Nucleus accumbens (tissue), 56 donors: ENCODE measurements around the gene CENPP.

Experiments used
- DNase-seq, 56 donors: peaks; one replicate each; lab custom pipeline; 2025; lab: John Stamatoyannopoulos, UW

CENPP gene

GRCh38 chr9:92527832-92528521 lies 202.2 kb downstream of the CENPP start:
- DNase-seq: no peak

DNA sequence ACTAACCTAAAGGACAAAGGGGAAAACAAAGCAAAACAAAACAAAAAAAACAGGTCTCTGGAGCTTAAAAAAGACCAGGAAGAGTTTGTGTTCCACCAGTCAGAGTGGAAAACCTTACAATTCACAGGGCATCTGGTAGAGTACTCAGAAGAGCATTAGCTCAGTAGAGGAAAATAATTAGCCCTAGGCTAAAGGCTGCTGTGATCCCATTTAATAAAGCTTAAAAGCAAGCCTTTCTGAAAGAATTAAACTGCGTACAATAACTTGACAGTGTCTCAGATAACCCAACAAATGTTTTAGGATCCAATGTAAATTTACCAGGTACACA lies 202.7 kb downstream of the CENPP start:
- no peak for DNase-seq

DNA sequence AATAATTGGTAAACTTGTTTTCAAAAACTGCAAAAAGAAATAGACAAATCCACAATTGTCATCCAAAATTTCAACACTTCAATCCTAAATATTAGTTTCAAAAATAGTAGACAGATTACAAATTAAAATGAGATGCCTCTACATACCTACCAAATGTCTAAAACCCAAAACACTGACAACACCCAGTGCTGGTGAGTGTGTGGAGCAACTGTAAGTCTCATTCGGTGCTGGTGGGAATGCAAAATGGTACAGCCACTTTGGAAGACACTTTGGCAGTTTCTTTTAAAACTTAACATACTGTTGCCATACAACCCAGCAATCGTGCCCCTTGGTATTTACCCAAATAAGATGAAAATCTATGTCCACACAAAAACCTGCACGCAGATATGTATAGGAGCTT lies 203.4 kb downstream of the CENPP start:
- no peak for DNase-seq

GRCh38 chr9:92530893-92531292 lies 205.1 kb downstream of the CENPP start:
- DNase-seq: no peak

GRCh38 chr9:92534204-92534603 lies 208.5 kb downstream of the CENPP start:
- no peak for DNase-seq

DNA sequence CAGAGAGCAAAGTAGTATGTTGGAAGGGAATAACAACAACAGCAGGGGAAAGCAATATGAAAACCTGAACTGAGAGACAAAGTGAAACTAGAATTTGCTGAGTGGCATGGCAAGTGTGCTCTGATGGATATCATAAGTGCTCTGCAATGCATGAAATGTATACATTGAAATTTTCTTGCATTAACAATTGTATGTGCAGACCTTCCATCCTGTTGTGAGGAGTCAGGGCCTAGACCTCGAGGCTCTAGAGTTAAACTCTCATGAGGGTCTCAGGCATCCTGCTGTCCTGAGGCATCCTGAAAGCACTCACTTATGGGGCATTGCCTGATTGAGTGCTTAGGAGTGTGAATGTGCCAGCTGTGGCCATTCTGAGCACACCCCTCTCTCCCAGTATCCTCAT lies 208.9 kb downstream of the CENPP start:
- DNase-seq: no peak

DNA sequence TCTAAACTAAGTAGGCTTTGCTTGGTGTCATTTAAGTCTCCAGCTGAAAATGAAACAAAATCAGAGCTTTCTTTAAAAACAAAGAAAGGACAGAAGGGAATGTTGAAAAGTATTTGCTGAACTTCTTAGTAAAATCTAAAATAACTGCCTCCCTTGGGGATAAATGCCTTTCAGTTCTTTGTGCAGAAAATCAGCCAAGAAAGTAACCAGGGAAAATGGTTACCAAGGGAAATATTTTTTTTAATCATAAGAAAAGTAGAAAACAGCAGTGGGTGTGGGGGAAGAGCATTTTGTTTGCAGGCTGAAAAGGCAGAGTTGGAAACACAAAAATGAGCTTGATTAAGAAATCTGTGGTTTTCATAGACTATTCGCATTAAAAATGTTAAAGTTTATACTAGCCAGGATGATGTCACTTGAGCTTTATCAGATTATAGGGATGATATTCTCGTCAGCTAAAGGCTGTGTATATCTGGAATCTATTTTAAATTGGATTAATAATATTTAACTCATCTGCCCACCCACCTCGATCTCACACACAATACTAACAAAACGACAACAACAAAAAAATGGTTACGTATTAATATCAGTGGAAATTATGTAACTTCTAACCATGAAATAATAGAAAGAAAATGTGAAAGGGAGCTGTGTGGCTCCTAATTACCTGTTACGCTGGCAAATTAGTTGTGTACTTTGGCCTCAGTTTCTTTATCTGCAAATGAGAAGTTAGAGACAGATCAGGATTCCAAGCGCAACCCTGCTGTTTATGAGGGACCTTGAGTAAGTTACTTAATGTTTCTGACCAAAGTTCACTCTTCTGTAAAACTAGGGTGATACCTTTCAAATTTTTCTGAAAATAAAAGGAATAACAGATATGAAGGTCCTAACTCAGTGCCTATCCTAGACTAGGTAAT lies 210.4 kb downstream of the CENPP start, which contains the start of gene ECM2:
TSS of gene ECM2 (minus strand) at position 51 of the 911 bp plus-strand sequence. CDS start 13,124 bp downstream, outside the sequence.
- no peak for DNase-seq

GRCh38 chr9:92538541-92538940 lies 212.8 kb downstream of the CENPP start:
- DNase-seq: no peak

- no peak for DNase-seq
Observed at GRCh38 chr9:92543972-92544371, 218.2 kb downstream of the CENPP start.

GRCh38 chr9:92545002-92545510 lies 219.3 kb downstream of the CENPP start:
- no peak for DNase-seq

DNA sequence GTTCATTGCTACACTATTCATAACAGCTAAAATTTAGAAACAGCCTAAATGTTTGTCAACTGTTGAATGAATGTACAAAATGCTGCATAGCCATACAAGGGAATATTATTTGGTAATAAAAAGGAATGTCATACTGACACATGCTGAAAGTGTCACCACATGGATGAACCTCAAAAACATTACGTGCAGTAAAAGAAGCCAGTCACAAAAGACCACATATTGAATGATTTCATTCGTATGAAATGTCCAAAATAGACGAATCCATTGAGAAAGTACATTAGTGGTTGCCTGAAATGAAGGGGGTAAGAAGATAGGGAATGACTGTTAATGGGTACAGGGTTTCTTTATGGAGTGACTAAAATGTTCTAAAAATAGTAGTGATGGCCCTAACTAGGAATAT lies 221.6 kb downstream of the CENPP start:
- DNase-seq: no peak

GRCh38 chr9:92550765-92551164 lies 225.0 kb downstream of the CENPP start:
- DNase-seq: no peak

DNA sequence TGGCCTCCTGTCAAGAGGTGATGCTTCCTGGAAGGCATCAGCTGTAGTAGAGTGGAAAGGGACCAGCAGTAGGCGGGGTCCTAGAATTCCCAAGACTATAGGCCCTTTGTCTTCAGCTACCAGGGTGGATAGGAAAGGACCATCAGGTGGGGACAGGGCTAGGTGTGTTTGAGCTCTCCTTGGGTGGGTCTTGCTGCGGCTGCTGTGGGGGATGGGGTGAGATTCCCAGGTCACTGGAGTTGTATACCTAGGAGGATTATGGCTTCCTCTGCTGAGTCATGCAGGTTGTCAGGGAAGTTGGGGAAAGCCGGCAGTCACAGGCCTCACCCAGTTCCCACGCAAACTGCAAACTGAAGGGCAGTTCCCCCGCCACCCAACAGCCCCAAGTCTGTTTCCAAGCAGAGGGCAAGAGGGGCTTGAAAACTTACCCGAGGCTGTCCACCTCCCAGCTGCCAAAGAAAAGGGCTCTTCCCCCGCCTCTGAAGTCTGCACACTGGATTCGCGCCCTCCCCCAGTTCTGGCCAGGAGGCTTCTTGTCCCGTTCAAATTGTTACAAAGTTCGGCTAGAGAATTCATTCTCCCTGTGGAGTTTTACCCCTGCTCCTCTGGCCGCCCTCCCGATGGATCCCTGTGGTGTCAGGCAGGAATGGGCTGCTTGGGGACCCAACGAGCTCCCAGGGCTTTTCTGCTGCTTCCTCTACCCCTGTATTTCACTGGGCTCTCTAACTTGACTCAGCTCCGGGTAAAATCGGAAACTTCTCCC lies 233.0 kb downstream of the CENPP start:
- no peak for DNase-seq

GRCh38 chr9:92561374-92562330 lies 235.9 kb downstream of the CENPP start:
- no peak for DNase-seq

DNA sequence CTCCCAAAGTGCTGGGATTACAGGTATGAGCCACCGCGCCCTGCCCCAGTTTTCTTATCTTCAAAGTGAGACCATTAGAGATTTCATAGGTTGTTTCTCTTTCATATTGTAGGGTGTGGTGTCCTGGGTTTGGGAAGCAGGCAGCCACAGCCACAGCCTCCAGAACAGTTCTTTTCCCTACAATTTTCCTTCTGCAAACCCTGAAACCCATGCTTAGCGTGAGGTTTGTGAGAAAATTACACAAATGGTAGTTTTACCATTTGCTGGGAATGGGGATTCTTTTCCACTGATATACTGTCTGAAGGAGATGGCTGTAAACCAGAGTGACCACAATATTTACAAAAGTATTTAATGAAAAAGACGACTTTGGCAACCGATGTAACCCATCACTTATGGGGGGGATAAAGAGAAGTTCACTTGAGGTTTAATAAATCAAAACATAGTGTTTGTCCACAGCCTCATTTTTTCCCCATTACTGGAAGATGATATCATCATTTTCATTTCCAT lies 236.8 kb downstream of the CENPP start:
- no peak for DNase-seq

DNA sequence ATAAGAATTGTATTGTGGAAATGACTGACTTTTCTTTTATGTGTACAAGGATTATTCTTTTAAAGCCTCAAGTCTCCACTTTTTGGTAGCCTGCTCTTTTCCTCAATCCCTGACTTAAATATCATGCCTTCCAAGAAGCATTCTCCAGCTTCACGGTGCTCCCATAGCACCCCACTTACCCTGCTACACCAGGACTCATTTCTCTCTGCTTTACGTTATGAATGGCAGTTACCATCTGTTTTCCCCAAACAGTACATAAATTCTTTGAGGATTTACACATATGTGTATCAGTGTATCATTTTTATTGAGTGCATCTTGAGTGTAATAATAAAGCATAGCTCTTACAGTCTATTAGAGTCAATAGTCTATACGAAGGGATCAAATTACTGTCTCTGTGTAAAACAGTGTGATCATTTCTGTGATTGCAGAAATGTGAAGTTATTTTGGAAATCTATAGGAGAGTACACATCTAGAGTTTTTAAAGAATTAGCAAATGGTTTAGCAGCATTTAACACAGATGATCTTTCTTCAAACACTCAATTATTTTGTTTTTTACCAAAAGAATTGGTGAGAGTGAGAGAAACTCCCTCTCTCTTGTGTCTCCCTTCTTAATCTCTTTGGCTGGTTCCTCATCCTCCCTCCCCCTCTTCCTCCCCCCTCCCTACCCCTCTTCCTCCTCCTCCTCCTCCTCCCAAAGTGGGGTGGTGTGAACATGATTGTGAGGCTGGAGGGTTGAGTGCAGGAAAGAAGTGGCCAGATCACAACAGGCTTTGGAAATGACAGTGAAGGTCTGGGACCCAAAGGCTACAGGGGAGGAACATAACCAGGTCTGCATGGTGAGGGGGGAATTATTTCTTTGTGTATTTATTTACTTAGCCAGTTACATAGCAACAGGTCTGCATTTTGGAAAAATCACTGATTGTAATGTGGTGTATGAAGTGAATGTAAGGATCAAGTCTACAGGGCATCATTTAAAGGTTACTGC lies 237.7 kb downstream of the CENPP start:
- DNase-seq: no peak

DNA sequence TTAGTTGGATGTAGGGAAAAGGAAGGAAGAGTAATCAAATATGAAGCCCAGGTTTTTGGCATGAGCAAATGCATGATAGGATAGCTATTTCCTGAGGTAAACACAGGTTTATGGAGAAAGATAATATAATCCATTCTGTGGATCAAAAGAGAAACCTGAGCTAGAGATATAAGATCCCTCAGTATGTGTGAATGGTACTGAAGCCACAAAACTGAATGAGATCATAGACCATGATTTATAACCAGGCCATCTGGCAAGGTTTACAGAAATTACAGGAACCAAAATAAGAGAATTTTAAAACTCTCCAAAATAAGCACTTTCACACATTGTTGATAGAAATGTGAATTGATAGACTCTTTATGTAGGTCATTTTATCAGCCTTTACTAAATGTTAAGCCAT lies 238.8 kb downstream of the CENPP start:
- no peak for DNase-seq

DNA sequence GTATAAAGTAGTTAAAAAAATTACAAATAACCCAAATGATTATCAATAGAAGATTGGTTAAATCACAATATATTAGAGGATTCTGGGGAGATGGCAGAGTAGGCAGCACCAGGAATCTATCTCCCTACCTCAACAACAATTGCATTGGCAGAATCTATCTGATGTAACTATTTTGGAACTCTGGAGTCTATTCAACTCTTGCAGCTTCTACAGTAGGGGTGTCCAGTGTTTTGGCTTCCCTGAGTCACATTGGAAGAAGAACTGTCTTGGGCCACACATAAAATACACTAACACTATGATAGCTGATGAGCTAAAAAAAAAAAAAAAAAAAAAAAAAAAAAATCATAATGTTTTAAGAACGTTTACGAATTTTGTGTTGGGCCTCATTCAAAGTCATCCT lies 239.2 kb downstream of the CENPP start:
- DNase-seq: no peak
